GM11168 (cell line): ENCODE measurements around the gene RC3H2.

Experiments
- in situ Hi-C: fragments of 300-500 bp; cut with MboI; formaldehyde crosslinking; loops from one replicate; pipeline ENCODE4 v1.12.0; 2022; ENCODE audit warnings: low sequenced_read_pairs; ENCODE audit not compliant: unreplicated experiment

Gene RC3H2

GRCh38 chr9:122904823-122905710 lies at the start of gene RC3H2:
Gene RC3H2, minus strand, starts transcription at chr9:122905359. Its CDS starts 7,850 bp downstream, at chr9:122897509.
- in situ Hi-C loops, result no loop called here

DNA sequence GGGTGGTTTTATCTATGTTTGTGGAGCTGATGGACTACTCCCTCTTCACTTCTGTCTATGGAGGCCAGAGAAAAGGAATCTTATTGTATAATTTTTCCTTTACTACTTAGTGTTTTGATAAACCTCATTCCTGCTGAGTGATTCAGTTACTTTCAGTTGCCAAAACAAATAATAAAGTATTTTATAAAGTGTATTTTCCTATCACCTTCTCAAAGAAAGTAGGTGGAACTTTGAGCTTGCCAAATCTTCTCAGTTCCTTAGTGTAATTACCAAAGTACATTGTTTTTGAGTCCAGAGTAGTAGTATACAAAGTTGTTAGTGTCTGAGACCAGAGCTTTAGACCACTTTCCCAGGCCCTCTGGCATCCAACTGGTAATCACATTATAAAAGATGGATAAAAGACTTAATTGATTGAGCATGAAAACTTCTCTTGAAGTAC lies 49.1 kb upstream of the RC3H2 start:
- in situ Hi-C loops, result no loop called here

DNA sequence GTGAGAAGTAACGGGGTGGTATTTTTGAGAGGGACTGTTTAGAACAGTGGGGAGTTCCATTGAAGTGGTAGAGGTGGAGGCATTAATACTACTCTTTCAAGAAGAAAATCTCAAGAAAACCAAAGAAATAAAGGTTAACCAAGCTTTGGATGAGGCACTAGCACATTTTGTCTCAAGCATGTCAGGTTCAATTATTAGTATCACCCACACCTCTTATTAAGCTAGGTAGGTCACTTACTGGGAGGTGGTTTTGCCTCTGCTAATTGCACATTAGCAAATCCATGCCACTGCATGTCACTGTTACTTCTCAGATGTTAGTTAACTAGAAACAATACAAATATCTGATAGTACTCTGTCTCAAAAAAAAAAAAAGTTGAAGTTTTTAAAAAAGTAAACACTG lies 45.9 kb upstream of the RC3H2 start:
- in situ Hi-C loops, result no loop called here

DNA sequence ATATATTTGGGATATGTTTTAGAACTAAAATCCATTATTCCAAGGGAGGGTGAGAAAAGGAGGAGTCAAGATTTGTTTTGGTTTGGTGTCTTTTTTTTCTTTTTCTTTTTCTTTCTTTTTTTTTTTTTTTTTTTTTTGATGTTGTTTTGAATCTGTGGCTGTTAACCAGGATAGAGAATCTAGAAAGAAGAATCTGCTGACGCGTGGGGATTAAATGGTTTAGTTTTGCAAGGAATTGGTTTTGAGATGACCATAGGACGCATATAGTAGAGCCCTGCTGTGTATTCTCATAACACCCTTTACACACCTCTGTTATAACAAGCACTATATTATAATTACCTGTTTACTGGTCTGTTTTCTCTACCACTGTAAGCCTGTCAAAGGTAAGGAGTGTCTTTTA lies 45.1 kb upstream of the RC3H2 start:
- in situ Hi-C loops, result no loop called here

- in situ Hi-C loops, result no loop called here
Observed at GRCh38 chr9:122949696-122950095, 44.5 kb upstream of the RC3H2 start.

DNA sequence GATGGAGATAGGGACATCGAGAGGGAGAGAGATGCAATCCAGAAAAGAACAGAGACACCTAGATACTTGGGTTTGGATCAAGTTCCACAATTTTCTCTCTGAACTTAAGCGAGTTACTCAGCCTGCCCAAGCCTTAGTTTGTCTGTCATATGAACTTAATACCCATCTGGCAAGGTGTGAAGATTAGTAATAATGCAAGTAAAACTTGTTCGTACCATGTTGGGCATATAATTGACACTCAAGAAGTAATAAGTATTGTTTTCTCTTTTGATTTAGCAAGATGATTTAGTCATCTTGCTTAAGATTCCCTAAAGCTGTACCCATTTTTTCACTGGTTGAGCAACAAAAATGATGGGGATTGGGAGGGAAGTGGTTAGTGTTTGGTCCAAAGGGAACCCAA lies 43.2 kb upstream of the RC3H2 start:
- in situ Hi-C loops, result no loop called here

- in situ Hi-C loops, result no loop called here
Observed at GRCh38 chr9:122946461-122947005, 41.4 kb upstream of the RC3H2 start.

DNA sequence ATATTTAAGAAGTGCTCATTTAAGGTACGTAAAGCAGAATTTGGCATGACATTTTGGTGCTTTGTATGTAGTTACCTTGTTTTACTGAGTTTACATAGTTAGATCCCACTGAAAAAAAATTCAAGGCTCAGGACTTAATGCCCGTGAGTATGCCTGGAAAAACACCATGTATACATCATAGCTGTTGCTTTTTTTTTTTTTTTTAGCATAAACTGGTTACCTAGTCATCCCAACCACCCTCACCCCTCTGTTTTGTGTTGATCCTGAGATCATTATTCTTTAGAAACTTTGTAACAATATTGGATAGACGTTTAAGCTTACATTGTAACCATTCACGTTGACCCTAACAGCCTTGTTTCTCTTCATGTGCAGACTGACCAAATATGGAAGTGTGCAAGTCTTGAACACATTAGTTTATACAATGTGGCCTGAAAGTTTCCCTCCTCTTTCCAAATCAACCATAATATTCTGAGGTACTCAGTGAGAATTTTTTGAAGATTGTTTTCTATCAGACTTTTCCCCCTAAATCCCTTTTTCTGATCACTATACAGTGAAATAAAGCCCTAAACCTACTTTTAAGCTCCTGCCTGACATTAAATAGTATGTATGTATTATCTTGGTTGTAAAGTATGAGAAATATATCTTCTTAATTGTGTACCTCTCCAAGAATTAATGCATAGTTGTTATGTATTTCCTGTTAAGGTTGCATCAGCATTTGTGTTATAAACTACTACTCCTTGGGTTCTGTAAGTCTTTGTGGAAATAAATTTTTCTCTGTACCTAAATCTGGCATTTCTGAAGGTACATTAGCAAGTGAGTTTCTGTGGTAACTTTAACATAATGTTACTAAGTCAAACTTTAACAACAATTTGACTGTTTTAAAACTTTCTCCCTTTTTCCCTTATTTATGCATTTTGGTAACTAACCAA lies 40.1 kb upstream of the RC3H2 start:
- in situ Hi-C loops, result no loop called here

GRCh38 chr9:122941582-122942234 lies 36.5 kb upstream of the RC3H2 start:
- in situ Hi-C loops, result no loop called here

DNA sequence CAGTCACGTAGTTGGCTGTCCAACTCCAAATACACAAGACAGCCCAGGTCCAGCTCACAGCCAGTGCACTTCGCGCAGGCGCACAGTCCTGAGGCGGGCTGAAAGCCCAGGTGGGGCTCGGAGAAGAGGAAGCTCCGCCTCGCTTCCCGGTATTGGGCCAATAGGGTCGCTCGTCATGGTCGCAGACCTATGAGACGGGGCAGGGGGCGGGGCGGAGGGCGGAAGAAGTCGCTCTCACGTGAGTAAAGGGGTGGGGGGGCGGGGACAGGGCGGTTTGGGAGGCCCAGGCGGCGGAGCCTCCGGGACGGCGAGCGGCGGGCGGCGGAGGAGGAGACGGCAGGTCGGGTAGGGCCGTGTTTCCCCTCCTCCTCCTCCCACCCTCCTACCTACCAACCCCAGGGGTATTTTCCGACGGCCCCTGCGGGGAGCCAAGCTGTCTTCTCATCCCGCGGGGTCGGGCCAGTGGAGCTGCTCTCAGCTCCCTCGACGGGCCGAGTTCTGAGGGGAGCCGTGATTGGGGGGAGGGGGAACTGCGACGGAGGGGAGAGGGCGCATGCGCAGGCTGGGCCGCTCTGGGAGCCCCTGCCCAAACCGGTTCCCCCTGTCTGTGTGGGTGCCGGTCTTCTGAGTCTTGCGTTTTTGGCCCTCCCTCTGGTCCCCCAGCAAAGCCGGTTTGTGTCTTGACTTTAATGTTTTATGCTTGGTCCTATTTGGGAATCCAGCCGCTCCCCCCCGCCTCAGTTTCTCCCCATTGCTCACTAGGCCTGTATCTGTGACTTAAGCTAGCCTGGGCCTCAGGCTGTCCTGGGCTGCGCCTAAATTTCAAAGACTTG lies 35.8 kb upstream of the RC3H2 start, which contains the start of gene RABGAP1:
Gene RABGAP1 (plus strand): TSS at position 272 of the 833 bp plus-strand sequence. CDS start 16,040 bp downstream, outside the sequence.
- in situ Hi-C loops, result no loop called here

DNA sequence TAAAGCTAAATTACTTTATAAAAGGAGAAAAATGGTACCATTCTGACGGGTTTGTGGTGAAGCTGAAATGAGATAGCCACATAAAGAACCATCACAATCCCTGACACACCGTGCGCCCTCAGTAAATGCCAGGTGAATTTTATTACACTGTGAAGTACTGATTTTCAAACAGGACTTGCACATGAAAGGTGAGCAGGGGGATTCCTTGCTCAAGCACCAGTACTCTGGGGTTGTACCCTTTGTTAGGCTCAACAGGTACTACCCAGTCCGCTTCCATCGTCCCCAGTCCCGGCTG lies 35.2 kb upstream of the RC3H2 start:
- in situ Hi-C loops, result no loop called here

DNA sequence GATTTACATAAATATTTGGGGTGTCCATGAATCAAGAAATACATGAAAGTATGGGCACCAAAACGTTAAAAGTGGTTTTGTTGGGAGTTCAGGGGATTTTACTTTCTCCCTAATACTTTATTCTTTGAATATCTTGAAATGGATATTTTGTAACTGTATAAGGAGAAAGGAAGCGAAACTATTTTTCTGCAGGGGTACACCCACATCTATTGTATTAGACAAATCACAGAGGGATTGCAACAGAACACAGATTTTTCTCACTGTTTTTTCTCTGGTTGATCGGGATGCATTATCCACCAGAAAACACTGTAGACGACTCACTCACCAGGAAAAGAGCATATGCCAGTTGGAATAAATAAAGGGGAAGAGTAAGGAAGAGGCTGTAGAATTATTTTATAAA lies 34.4 kb upstream of the RC3H2 start:
- in situ Hi-C loops, result no loop called here

GRCh38 chr9:122936883-122937282 lies 31.7 kb upstream of the RC3H2 start:
- in situ Hi-C loops, result no loop called here

GRCh38 chr9:122936464-122936863 lies 31.3 kb upstream of the RC3H2 start:
- in situ Hi-C loops, result no loop called here

DNA sequence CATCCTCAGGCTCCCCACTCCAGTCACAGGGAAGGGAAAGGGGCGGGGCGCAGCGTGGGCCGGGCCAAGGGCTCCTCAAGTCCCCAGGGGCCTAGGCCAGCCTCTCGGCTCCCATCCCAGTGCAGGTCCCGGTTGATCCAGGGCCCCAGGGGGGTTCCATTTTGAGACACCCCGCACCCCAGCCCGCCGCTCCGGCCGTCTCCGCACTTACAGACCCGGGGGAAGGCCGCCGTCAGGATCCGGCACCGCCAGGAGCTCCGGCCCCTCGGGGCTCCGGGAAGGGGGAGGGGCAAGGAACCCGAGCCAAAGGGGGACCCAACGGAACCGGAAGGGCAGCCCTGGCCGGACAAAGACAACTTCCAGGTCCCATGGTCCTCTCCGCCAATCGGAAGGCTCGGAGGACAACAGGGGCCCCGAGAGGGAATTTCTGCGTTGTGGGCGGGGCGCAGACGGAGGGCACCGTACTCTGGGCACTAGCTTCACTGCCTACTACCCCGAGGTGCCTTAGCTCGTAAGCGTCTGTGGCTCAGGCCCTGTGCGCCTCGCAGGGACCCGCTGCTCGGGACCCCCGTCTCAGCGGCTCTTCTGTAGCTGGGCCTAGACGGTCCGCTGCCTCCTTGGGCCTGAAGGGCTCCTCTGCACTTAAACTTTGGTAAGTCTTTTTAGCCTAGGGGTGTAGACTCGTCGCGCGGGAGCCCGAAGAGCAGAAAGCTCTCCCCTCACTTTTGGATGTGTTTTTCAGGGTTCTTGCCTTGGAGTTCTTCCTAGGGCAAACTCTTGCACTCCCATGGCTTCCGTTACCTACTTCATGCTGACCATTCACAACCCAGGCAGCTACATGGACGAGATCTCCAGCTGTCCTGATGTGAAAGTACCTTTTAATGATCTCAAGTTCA lies 26.3 kb upstream of the RC3H2 start, which contains the start of gene ZBTB26:
Gene ZBTB26 (minus strand): TSS at position 287 of the 896 bp plus-strand sequence. CDS start 11,578 bp downstream, outside the sequence.
- in situ Hi-C loops, result no loop called here

- in situ Hi-C loops, result no loop called here
Observed at GRCh38 chr9:122930541-122931225, 25.5 kb upstream of the RC3H2 start.

DNA sequence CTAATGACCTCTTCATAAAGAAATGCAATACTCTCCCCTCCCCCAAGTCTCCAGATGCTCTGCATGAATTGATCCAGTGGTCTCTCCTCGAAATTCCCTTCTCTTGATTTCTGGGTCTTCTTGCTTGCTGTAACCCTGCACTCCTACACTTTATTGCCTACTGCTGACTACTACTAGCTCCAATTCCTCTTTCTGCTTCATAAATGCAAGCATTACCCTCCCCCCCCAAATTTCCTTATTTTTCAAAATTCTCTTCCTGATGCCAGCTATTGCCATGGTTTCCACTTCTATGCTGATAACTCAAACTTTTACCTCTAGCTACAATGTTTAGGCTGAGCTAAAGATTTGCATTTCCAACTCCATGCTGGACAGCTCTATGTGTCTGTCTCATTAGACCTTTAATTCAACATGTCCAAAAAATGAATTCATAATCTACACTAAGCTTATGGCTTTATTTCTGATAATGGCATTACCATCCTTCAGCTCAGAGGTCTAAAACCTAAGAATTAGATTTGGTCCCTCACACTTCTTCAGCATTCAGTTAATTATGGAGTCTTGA lies 24.7 kb upstream of the RC3H2 start:
- in situ Hi-C loops, result no loop called here
